Esophagus muscularis mucosa (tissue), 4 donors: ENCODE results near the gene XCR1. TPM values are rescaled to one million over a fixed set of nuclear protein-coding genes. Genes with fewer than 3 reads are reported as not detected.
"Not testable (repeated sequence)": the region's sequence is repeated elsewhere in the genome, so short reads cannot be mapped to it uniquely, and the experiment has no call there.

Experiments used
- DNase-seq: peaks from one replicate; pipeline ENCODE4 v3.0.0-alpha.2; 2017; ENCODE audit errors: extremely low spot score
- H3K27ac ChIP-seq, 4 donors: fragments of 200-600 bp; sonication (generic); replicated peaks in 1 of 4; 1 replicate in 3 of 4; 2 replicates in 1 of 4; pipeline ENCODE4 v1.5.1; 2016 to 2019; ENCODE audit warnings: mild to moderate bottlenecking in 1 of 4
- H3K27me3 ChIP-seq, 4 donors: fragments of 200-600 bp; sonication (generic); one replicate each; pipeline versions ENCODE4 v1.5.1 to v1.6.0; 2016 to 2019
- H3K36me3 ChIP-seq, 4 donors: fragments of 200-600 bp; sonication (generic); one replicate each; pipeline ENCODE4 v1.5.1; 2016 to 2019
- H3K4me1 ChIP-seq, 4 donors: fragments of 200-600 bp; sonication (generic); one replicate each; pipeline ENCODE4 v1.5.1; 2016 to 2019
- H3K4me3 ChIP-seq, 4 donors: fragments of 200-600 bp; sonication (generic); 1 replicate in 2 of 4; 2 replicates in 2 of 4; pipeline ENCODE4 v1.5.1; 2016 to 2019; ENCODE audit warnings: mild to moderate bottlenecking in 4 of 4, moderate library complexity in 1 of 4
- H3K9me3 ChIP-seq, 4 donors: fragments of 200-600 bp; sonication (generic); 1 replicate in 3 of 4; 2 replicates in 1 of 4; pipeline ENCODE4 v1.5.1; 2016 to 2019
- EP300 ChIP-seq: sonication (generic); formaldehyde crosslinking; IDR thresholded peaks from one replicate; pipeline ENCODE4 v1.6.1; 2017; ENCODE audit warnings: antibody characterized with exemption
- POLR2A ChIP-seq: fragments of 450-650 bp; IDR thresholded peaks from one replicate; pipeline ENCODE4 v1.6.1; 2017; ENCODE audit warnings: antibody characterized with exemption, moderate library complexity, mild to moderate bottlenecking, low read depth
- POLR2AphosphoS5 ChIP-seq, 2 donors: sonication (generic); formaldehyde crosslinking; IDR thresholded peaks; one replicate each; pipeline ENCODE4 v1.6.1; 2017; ENCODE audit warnings: antibody characterized with exemption in 2 of 2
- WGBS: methylation state at CpG from one replicate; pipeline ENCODE4 v1.1.5; 2018; 5-methylcytosine and 5-hydroxymethylcytosine counted together
- intact Hi-C: fragments of 100-400 bp; cut with DNase I; formaldehyde crosslinking; loops from one replicate; pipeline ENCODE4 v1.15.1; 2023
- total RNA-seq, 4 donors: library from RNA; depleted of rRNA; stranded (reverse); fragments of >200 nt; gene quantifications; one replicate each; pipeline versions ENCODE4 v1.1.0 to v1.2.1, GENCODE V29; 2016
- TF ChIP-seq, protein P1 (sequence below), 3 experiments: fragments of 200-600 bp in 2 of 3; fragments of 450-650 bp in 1 of 3; sonication (generic) in 2 of 3; IDR thresholded peaks; one replicate each; pipeline ENCODE4 v1.5.1; 2017 to 2019; ENCODE audit warnings: antibody characterized with exemption in 3 of 3, mild to moderate bottlenecking in 2 of 3, moderate library complexity in 1 of 3

The XCR1 gene
- total RNA-seq, 4 donors from 2014 or later = 0.17 TPM; not detected in 3

DNA sequence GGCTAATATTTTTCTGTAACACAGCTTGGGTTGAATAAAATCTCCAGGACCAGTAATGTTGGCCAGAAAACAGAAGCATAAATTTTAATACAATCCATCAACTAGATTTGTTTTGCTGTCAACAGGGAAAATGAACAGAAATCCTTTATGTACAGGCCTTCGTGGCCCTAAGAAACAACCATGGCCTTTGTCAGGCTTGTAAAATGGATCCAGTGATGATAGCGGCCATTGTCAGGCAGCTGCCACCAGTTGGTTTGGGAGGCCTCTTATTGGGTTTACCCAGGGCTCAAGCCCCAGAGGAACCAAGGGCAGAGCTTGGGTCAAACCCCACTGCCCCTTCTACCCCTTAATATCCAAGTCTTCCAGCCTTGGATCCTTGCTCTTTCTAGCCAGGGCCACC, 26.1 kb downstream of the XCR1 start:
- DNase-seq = no peak
- Histone ChIP-seq H3K4me3 (no peak overlapping the region), H3K27ac (no peak overlapping the region), H3K27me3 (no peaks in the 10 kb centered on the region), H3K4me1 (peaks cover 5 to 9% (median 6%) of the 10 kb centered on the region in 4 donors), H3K9me3 (no peaks in the 10 kb centered on the region), H3K36me3 (no peaks in the 10 kb centered on the region)
- 92% methylated on average over 2 of the region's 2 CpGs for WGBS
- intact Hi-C loops = no loop called here
- TF ChIP-seq EP300 (no peak), POLR2AphosphoS5 (IDR thresholded peaks at IDR 0.05) (no peak), POLR2A (no peak)
- TF ChIP-seq, protein P1, sequence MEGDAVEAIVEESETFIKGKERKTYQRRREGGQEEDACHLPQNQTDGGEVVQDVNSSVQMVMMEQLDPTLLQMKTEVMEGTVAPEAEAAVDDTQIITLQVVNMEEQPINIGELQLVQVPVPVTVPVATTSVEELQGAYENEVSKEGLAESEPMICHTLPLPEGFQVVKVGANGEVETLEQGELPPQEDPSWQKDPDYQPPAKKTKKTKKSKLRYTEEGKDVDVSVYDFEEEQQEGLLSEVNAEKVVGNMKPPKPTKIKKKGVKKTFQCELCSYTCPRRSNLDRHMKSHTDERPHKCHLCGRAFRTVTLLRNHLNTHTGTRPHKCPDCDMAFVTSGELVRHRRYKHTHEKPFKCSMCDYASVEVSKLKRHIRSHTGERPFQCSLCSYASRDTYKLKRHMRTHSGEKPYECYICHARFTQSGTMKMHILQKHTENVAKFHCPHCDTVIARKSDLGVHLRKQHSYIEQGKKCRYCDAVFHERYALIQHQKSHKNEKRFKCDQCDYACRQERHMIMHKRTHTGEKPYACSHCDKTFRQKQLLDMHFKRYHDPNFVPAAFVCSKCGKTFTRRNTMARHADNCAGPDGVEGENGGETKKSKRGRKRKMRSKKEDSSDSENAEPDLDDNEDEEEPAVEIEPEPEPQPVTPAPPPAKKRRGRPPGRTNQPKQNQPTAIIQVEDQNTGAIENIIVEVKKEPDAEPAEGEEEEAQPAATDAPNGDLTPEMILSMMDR (IDR thresholded peaks at IDR 0.05) = no peak

DNA sequence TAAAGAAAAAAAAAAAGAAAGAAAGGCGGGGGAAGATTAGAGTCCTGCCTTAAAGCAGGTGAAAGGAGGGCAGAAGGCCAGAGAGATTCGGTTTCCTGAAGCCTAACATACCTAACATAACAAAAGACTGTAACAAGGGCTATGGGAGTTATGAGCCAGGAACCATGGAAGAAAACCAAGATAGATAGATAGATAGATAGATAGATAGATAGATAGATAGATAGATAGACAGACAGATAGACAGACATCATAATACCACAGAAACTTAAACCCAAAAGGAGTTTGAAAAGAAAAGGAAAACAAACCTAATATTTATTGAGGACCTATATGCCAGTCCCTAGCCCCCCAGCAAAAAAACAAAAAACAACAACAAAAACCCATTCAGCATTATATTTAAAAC, 29.3 kb downstream of the XCR1 start:
- 89% methylated on average over 2 of the region's 2 CpGs for WGBS
- TF ChIP-seq POLR2AphosphoS5 (IDR thresholded peaks at IDR 0.05) (no peak), POLR2A (no peak), EP300 (no peak)
- TF ChIP-seq, protein P1 (IDR thresholded peaks at IDR 0.05) = no peak
- H3K27me3 ChIP-seq = no peaks in the 10 kb centered on the region
- no peaks in the 10 kb centered on the region for H3K9me3 ChIP-seq
- H3K36me3 ChIP-seq = no peaks in the 10 kb centered on the region
- no peak for DNase-seq
- H3K27ac ChIP-seq = no peak overlapping the region
- no peak overlapping the region for H3K4me3 ChIP-seq
- intact Hi-C loops = no loop called here
- peaks cover 23 to 31% (median 28%) of the 10 kb centered on the region in 4 donors for H3K4me1 ChIP-seq

DNA sequence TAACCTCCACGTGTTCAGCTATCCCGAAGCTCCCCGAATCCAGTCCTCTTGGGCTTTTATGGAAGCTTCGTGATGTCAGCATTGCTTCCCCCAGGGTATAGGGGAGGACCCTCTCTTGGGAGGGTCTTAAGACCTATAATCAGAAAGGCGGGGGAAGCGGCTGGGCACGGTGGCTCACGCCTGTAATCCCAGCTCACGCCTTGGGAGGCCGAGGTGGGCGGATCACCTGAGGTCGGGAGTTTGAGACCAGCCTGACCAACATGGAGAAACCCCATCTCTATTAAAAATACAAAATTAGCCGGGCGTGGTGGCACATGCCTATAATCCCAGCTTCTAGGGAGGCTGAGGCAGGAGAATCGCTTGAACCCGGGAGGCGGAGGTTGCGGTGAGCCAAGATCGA, 29.8 kb downstream of the XCR1 start:
- DNase-seq, H3K27me3 ChIP-seq, H3K9me3 ChIP-seq, intact Hi-C loops, H3K27ac ChIP-seq, H3K4me3 ChIP-seq, H3K36me3 ChIP-seq: not testable (repeated sequence)
- WGBS = 92% methylated on average over 19 of the region's 19 CpGs
- peaks cover 27 to 35% (median 33%) of the 10 kb centered on the region in 4 donors for H3K4me1 ChIP-seq

DNA sequence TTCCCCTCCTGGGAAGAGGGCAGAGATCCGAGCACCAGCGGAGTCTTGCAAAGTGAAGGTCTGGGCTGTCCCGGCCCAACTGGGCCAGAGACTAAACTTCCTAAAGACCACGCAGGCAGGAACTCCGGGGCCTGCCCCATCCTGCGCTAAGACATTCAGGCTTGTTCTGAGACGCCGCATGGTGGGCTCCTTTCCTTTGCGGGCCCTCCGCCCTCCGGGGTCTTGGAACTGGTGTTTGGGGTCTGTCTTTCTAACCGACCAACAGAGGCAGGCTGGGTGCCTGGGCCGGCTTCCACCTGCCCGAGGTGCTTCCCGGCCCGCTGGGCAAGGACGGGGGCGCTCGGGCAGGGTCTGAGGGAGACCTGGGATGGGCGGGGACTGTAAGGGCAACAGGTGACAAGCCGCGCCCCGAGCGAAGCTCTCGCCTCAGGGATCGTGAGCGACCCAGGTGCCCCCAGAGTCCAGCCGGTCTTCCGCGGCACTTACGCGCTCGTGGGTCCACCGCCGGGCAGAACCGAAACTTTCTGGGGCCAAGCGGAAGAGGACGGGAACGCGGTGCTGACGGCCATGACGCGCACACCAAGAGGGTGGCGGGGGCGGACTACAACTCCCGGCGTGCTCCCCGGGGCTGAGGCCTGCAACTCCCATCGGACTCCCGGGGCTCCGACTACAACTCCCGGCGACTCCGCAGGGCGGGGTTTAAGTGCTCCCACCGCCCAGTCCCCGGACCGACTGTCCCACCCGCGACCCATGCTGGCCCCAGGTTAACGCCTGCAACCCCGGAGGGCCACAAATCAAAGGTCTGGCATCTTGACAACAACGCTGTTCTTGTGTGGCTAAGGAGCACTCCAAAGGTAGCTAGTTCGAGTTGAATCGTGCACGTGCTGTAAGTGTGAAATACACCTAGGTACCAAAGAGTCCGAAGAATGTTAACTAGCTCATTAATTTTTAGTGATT, 31.8 kb downstream of the XCR1 start, which contains the start of gene FYCO1:
TSS of gene FYCO1 (minus strand) at position 589 of the 957 bp plus-strand sequence. CDS start 10,914 bp downstream, outside the sequence.
- H3K27me3 ChIP-seq = no peaks in the 10 kb centered on the region
- 3% methylated on average over 41 of the region's 67 CpGs for WGBS
- TF ChIP-seq POLR2A = peak; percentile 54
- TF ChIP-seq POLR2AphosphoS5 (IDR thresholded peaks at IDR 0.05) = peak; percentile 84 to 90
- TF ChIP-seq EP300 = no peak
- peaks cover 46 to 53% (median 49%) of the 10 kb centered on the region in 4 donors for H3K4me1 ChIP-seq
- intact Hi-C loops = no loop called here
- peak; percentile 98 for DNase-seq
- H3K27ac ChIP-seq = peak within 1 kb of the TSS; percentile 89 to 97 (median 96)
- no peaks in the 10 kb centered on the region for H3K9me3 ChIP-seq
- peak within 1 kb of the TSS; percentile 77 to 99 (median 94) for H3K4me3 ChIP-seq
- no peaks in the 10 kb centered on the region for H3K36me3 ChIP-seq

DNA sequence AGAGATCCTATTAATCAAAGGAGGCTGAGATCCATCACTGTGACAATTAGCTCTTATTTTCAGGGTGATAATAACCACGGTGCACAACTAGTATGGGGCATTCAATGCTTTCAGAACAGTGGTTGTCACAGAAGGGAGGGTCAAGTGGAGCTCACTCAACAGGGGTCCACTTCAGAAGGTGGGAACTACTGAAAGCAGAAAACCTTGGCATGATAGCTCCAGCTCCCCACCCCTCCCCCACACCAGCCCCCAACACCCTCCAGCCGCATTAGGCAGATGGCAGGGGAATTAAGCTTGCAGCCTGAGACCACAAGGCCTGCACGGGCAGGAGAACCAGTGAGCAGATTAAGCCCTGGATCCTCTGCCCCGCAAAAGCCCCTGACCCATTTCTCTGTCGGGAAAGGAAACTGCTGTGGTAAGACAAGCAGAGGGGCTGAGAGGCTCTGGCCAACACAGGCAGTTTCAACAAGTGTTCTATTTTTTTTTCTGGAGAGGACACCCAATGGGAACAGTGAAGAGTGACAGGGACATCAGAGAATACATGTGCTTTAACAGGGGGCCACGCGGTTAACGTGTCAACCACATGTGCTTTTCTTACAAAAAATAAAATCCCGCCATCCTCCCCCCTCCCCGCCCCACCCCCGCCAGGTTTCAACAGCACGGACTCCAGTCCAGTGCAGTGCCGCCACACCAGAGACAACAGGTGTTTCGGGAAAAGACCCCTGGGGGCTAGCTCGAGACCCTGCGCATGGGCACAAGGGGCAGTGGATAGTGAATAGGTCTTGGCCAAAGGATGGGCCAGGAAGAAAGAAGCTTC, 32.7 kb downstream of the XCR1 start:
- Histone ChIP-seq H3K9me3 (no peaks in the 10 kb centered on the region), H3K4me1 (peaks cover 55 to 60% (median 56%) of the 10 kb centered on the region in 4 donors), H3K4me3 (peak overlapping the region; percentile 77 to 99 (median 94)), H3K36me3 (no peaks in the 10 kb centered on the region), H3K27ac (peak overlapping the region; percentile 89 to 97 (median 96)), H3K27me3 (no peaks in the 10 kb centered on the region)
- TF ChIP-seq, protein P1 (IDR thresholded peaks at IDR 0.05) = no peak
- TF ChIP-seq EP300 (no peak), POLR2AphosphoS5 (IDR thresholded peaks at IDR 0.05) (no peak), POLR2A (no peak)
- intact Hi-C loops = no loop called here
- DNase-seq = no peak
- 10% methylated on average over 13 of the region's 16 CpGs for WGBS
